ENCODE measurements around the gene MYOT. TPM values are rescaled to one million over a fixed set of nuclear protein-coding genes. Genes with fewer than 3 reads are reported as not detected.
A peak's percentile ranks its signal among the peaks of the same experiment; 100 is the strongest.

The MYOT gene
- total and polyA plus RNA-seq, 10 of the 15 experiments (the other 5 are each of a cell fraction or from before 2014, with no cell fraction given) = 0.15 to 1.5 (median 0.53) TPM; not detected in 5

- 37% methylated on average over 6 of the region's 6 CpGs for WGBS (ENCODE audit: insufficient coverage, insufficient replicate concordance, low lambda C conversion rate, missing lambda C conversion rate)
- H3K27ac ChIP-seq (ENCODE audit: control insufficient read depth, insufficient read depth) = no peak overlapping the region
- H4K20me1 ChIP-seq (ENCODE audit: control insufficient read depth, insufficient read depth) = no peaks in the 10 kb centered on the region
- ChIA-PET SMC1A (ENCODE audit: uncharacterized antibody, unreplicated experiment) (interaction anchor here (0.9 to 1.5 kb wide), 5 partner anchors 24 to 193 kb away, joined by 3 to 7 read pairs (median 4); partner anchors contain the start of gene KLHL3), CTCF (interaction anchor here (0.7 to 2.1 kb wide), 8 partner anchors 22 to 162 kb away, joined by 3 to 23 read pairs (median 5); no protein-coding TSS in a partner anchor), POLR2A (no interaction called here), RAD21 (ENCODE audit: unreplicated experiment) (interaction anchor here (0.9 to 1.7 kb wide), 2 partner anchors 43 to 81 kb away, joined by 3 to 13 read pairs; no protein-coding TSS in a partner anchor)
- H3K79me2 ChIP-seq (ENCODE audit: control insufficient read depth, insufficient read depth, low read length) = no peaks in the 10 kb centered on the region
- H2AFZ ChIP-seq (ENCODE audit: control insufficient read depth, low read depth, low read length) = no peak overlapping the region; the same call in 1 of the 2 replicates
- H3K36me3 ChIP-seq (ENCODE audit: control insufficient read depth in 2 of 2, insufficient read depth in 2 of 2, low read length in 1 of 2) = no peaks in the 10 kb centered on the region
- intact Hi-C loops (cut with micrococcal nuclease; ENCODE audit: unreplicated experiment) = loop anchor here (1.0 to 2.0 kb wide), 3 partner anchors 43 to 193 kb away; no protein-coding TSS in a partner anchor
- in situ Hi-C loops (cut with MboI) = no loop called here
- H3K4me1 ChIP-seq (ENCODE audit: control insufficient read depth, insufficient read depth, low read length) = no peaks in the 10 kb centered on the region
- BruUV-seq (replicated peaks) = no TSS peak
- H3K4me2 ChIP-seq (ENCODE audit: control insufficient read depth, insufficient read depth) = no peak overlapping the region
- FAIRE-seq (no peak), ATAC-seq (peak; percentile 84), DNase-seq (ENCODE audit: low read depth, low spot score) (no peak)
- no peak overlapping the region for H3K9ac ChIP-seq (ENCODE audit: control insufficient read depth, insufficient read depth, low read length)
- H3K4me3 ChIP-seq = no peak overlapping the region
- H3K9me3 ChIP-seq (replicated peaks; ENCODE audit: control insufficient read depth, insufficient read depth, low read length) = no peaks in the 10 kb centered on the region
- no peaks in the 10 kb centered on the region for H3K27me3 ChIP-seq (replicated peaks in 1 of 2; ENCODE audit: control insufficient read depth in 2 of 2, insufficient read depth in 2 of 2, low read length in 1 of 2)
- TF ChIP-seq MLLT1 (IDR thresholded peaks at IDR 0.05) (no peak), STAT1 (conservative IDR thresholded peaks at IDR 0.05) (no peak), RCOR1 (conservative IDR thresholded peaks at IDR 0.05; ENCODE audit: low read depth, low read length) (no peak), EED (IDR thresholded peaks at IDR 0.05; ENCODE audit: low read depth) (no peak), PAX8 (IDR thresholded peaks at IDR 0.05) (no peak), NFXL1 (IDR thresholded peaks at IDR 0.05; ENCODE audit: borderline replicate concordance) (no peak), CTCF (IDR thresholded peaks at IDR 0.05 in 2 of 3, conservative IDR thresholded peaks at IDR 0.05 in 1 of 3; ENCODE audit: control insufficient read depth in 2 of 3, extremely low read depth in 1 of 3, insufficient read depth in 1 of 3, low read depth in 3 of 3, low read length in 3 of 3) (peak; percentile 26 to 56 (median 46); a peak in 5 of 6 replicates), SRF (IDR thresholded peaks at IDR 0.05; ENCODE audit: low read depth in 2 of 2, low read length in 2 of 2) (no peak), NR2C1 (IDR thresholded peaks at IDR 0.05) (no peak), CREB1 (IDR thresholded peaks at IDR 0.05; ENCODE audit: low read depth) (no peak), CHD1 (IDR thresholded peaks at IDR 0.05; ENCODE audit: low read depth, low read length) (no peak), NKRF (conservative IDR thresholded peaks at IDR 0.05) (no peak), RUNX3 (IDR thresholded peaks at IDR 0.05; ENCODE audit: low read length) (peak; percentile 39; the same call in 1 of the 2 replicates), BMI1 (IDR thresholded peaks at IDR 0.05; ENCODE audit: borderline replicate concordance) (no peak), WRNIP1 (IDR thresholded peaks at IDR 0.05; ENCODE audit: borderline replicate concordance, low read depth, low read length) (no peak), SMC3 (IDR thresholded peaks at IDR 0.05; ENCODE audit: borderline replicate concordance, low read length) (peak; percentile 69; the same call in 1 of the 2 replicates), RAD21 (IDR thresholded peaks at IDR 0.05; ENCODE audit: insufficient read depth, low read depth, low read length) (peak; percentile 70), YY1 (IDR thresholded peaks at IDR 0.05; ENCODE audit: low read depth, low read length) (peak; percentile 27; the same call in 1 of the 2 replicates), JUND (IDR thresholded peaks at IDR 0.05; ENCODE audit: low read depth, low read length) (no peak)
These were observed 45.4 kb upstream of the MYOT start for GRCh38 chr5:137822158-137822764.
